SIG-M5 treated with dmso at 0.1 percent for 504 hours (cell line): Measurements from ENCODE around the gene CELF4.

ENCODE experiments used
- DNase-seq: peaks from one replicate; lab custom pipeline; 2025; ENCODE audit not compliant: unreplicated experiment; lab: John Stamatoyannopoulos, UW

The CELF4 gene

GRCh38 chr18:37574113-37574512 lies 8.5 kb upstream of the CELF4 start:
- DNase-seq = no peak

GRCh38 chr18:37572736-37573135 lies 7.1 kb upstream of the CELF4 start:
- DNase-seq = no peak

GRCh38 chr18:37571266-37571665 lies 5.7 kb upstream of the CELF4 start:
- no peak for DNase-seq

- DNase-seq = no peak
Measured at GRCh38 chr18:37570336-37570930, 4.8 kb upstream of the CELF4 start.

GRCh38 chr18:37568671-37569070 lies 3.1 kb upstream of the CELF4 start:
- DNase-seq = no peak

GRCh38 chr18:37567994-37568359 lies 2.4 kb upstream of the CELF4 start:
- no peak for DNase-seq

GRCh38 chr18:37567061-37567993 lies 1.7 kb upstream of the CELF4 start:
- DNase-seq = no peak

- no peak for DNase-seq
Measured at GRCh38 chr18:37566479-37567060, 972 bp upstream of the CELF4 start.

GRCh38 chr18:37565977-37566478 lies 430 bp upstream of the CELF4 start:
- DNase-seq = no peak

- no peak for DNase-seq
Measured at GRCh38 chr18:37564711-37565100, 892 bp downstream of the CELF4 start.

- DNase-seq = no peak
Measured at GRCh38 chr18:37563931-37564392, 1.6 kb downstream of the CELF4 start.

GRCh38 chr18:37561986-37562385 lies 3.6 kb downstream of the CELF4 start:
- no peak for DNase-seq

GRCh38 chr18:37560003-37560402 lies 5.6 kb downstream of the CELF4 start:
- DNase-seq = no peak

GRCh38 chr18:37559194-37559593 lies 6.4 kb downstream of the CELF4 start:
- DNase-seq = no peak

GRCh38 chr18:37554399-37554787 lies 11.2 kb downstream of the CELF4 start:
- DNase-seq = no peak

- no peak for DNase-seq
Measured at GRCh38 chr18:37553633-37554398, 11.8 kb downstream of the CELF4 start.

- DNase-seq = no peak
Measured at GRCh38 chr18:37552286-37552685, 13.3 kb downstream of the CELF4 start.

- DNase-seq = no peak
Measured at GRCh38 chr18:37551846-37552245, 13.8 kb downstream of the CELF4 start.

- no peak for DNase-seq
Measured at GRCh38 chr18:37551249-37551648, 14.3 kb downstream of the CELF4 start.

- DNase-seq = no peak
Measured at GRCh38 chr18:37550118-37550875, 15.3 kb downstream of the CELF4 start.
